KMS-11 (cell line): ENCODE results near the gene POTEF.
"Not testable (repeated sequence)": the region's sequence is repeated elsewhere in the genome, so short reads cannot be mapped to it uniquely, and the experiment has no call there.

Experiments used
- H2AFZ ChIP-seq: fragments of 200-600 bp; sonication (generic); 2 replicates; pipeline ENCODE4 v1.6.1; 2016; ENCODE audit warnings: antibody characterized with exemption, mixed run types, low read depth
- H3K27ac ChIP-seq: fragments of 200-600 bp; sonication (generic); 2 replicates; pipeline ENCODE4 v1.6.1; 2016; ENCODE audit warnings: mild to moderate bottlenecking, mixed run types
- H3K27me3 ChIP-seq: fragments of 200-600 bp; sonication (generic); 2 replicates; pipeline ENCODE4 v1.6.1; 2017; ENCODE audit warnings: mild to moderate bottlenecking, low read depth, mixed run types, moderate library complexity; ENCODE audit not compliant: insufficient read depth
- H3K36me3 ChIP-seq: fragments of 200-600 bp; sonication (generic); 2 replicates; pipeline ENCODE4 v1.6.1; 2017; ENCODE audit warnings: mild to moderate bottlenecking, mixed run types; ENCODE audit not compliant: insufficient read depth
- H3K4me1 ChIP-seq: fragments of 200-600 bp; sonication (generic); 2 replicates; pipeline ENCODE4 v1.6.1; 2016; ENCODE audit warnings: mild to moderate bottlenecking, low read depth, mixed run types; ENCODE audit not compliant: poor library complexity, severe bottlenecking
- H3K4me2 ChIP-seq: fragments of 200-600 bp; sonication (generic); 2 replicates; pipeline ENCODE4 v1.7.0; 2016; ENCODE audit warnings: mild to moderate bottlenecking, mixed run types
- H3K4me3 ChIP-seq: fragments of 200-600 bp; sonication (generic); IDR thresholded peaks from 2 replicates; pipeline ENCODE4 v1.6.1; 2017; ENCODE audit warnings: low read depth, low read length, mixed read lengths; ENCODE audit not compliant: insufficient read depth
- H3K79me2 ChIP-seq: fragments of 200-600 bp; sonication (generic); 2 replicates; pipeline ENCODE4 v1.6.1; 2016; ENCODE audit warnings: low read depth, mixed run types; ENCODE audit not compliant: insufficient read depth
- H3K9ac ChIP-seq: fragments of 200-600 bp; sonication (generic); 2 replicates; pipeline ENCODE4 v1.6.1; 2016; ENCODE audit warnings: mild to moderate bottlenecking, mixed run types
- H4K20me1 ChIP-seq: fragments of 200-600 bp; sonication (generic); 2 replicates; pipeline ENCODE4 v1.6.1; 2016; ENCODE audit warnings: mild to moderate bottlenecking, mixed run types; ENCODE audit not compliant: insufficient read depth
- CTCF ChIP-seq: fragments of 200-600 bp; sonication (generic); conservative IDR thresholded peaks from 2 replicates; pipeline ENCODE4 v1.6.1; 2017; ENCODE audit warnings: low read depth, mild to moderate bottlenecking, antibody characterized with exemption, low read length, moderate library complexity, mixed read lengths

POTEF gene

DNA sequence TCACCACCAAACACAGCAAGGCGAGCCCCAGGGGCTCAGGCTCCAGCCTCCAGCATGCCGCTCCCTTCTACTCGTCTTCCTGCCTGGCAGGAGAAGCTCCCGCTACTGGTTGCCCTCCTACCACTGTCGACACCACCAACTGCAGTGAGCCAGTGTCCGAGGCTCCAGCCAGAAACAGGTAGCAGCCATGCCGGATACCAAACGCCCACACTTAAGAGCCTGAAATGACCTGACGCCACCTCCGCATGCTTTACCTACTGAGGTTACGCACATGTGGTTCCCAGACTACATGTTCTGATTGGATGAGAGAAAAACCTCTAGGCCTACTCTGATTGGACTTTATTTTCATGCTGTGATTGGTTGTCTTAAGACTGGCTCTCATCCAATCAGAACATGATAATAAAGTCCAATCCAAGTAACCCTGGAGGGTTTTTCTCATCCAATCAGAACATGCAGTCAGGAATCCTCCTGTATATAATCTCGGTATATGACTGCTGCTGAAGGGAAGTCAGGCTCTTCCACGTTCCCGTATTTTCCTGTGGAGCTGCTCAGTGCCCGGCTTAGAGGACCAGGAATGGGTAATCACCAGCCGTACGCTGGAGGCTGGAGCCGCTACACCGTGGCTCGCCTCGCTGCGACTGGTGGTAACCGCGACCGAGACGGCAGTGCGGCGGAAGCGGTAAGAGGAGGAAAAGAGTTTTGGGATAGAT lies at the start of gene POTEF:
Gene POTEF (minus strand): TSS at position 103 of the 710 bp plus-strand sequence. CDS start 8,707 bp downstream, outside the sequence.
- H2AFZ ChIP-seq, H3K36me3 ChIP-seq, H4K20me1 ChIP-seq, H3K4me2 ChIP-seq, H3K9ac ChIP-seq, H3K4me1 ChIP-seq, H3K27ac ChIP-seq, H3K27me3 ChIP-seq, H3K79me2 ChIP-seq, H3K4me3 ChIP-seq: not testable (repeated sequence)

- not testable (repeated sequence) for H3K27ac ChIP-seq, H4K20me1 ChIP-seq, H3K4me2 ChIP-seq, H2AFZ ChIP-seq, H3K4me3 ChIP-seq, H3K36me3 ChIP-seq, H3K4me1 ChIP-seq, H3K27me3 ChIP-seq, H3K9ac ChIP-seq
- H3K79me2 ChIP-seq = peaks cover 39% of the 10 kb centered on the region
Observed at GRCh38 chr2:130174866-130175265, 45.8 kb upstream of the POTEF start.

- H4K20me1 ChIP-seq = no peaks in the 10 kb centered on the region
- TF ChIP-seq CTCF = no peak
- no peaks in the 10 kb centered on the region for H3K36me3 ChIP-seq
Observed at GRCh38 chr2:130169896-130170295, 40.9 kb upstream of the POTEF start.

GRCh38 chr2:130169163-130169562 lies 40.1 kb upstream of the POTEF start:
- not testable (repeated sequence) for H3K79me2 ChIP-seq, H3K27ac ChIP-seq, H2AFZ ChIP-seq, H3K9ac ChIP-seq, H3K27me3 ChIP-seq, H4K20me1 ChIP-seq, H3K4me3 ChIP-seq, H3K4me2 ChIP-seq, H3K36me3 ChIP-seq, H3K4me1 ChIP-seq

More at GRCh38 chr2:130169896-130170295, 40.9 kb upstream of the POTEF start:
- H3K9ac ChIP-seq = no peak overlapping the region
- H2AFZ ChIP-seq = no peak overlapping the region
- no peak overlapping the region for H3K4me3 ChIP-seq
- no peaks in the 10 kb centered on the region for H3K27me3 ChIP-seq
- H3K79me2 ChIP-seq = no peaks in the 10 kb centered on the region
- H3K27ac ChIP-seq = no peak overlapping the region
- H3K4me2 ChIP-seq = no peak overlapping the region
- no peaks in the 10 kb centered on the region for H3K4me1 ChIP-seq

- not testable (repeated sequence) for H4K20me1 ChIP-seq, H3K4me3 ChIP-seq, H3K27ac ChIP-seq, H3K9ac ChIP-seq, H2AFZ ChIP-seq, H3K79me2 ChIP-seq, H3K4me2 ChIP-seq, H3K36me3 ChIP-seq, H3K27me3 ChIP-seq, H3K4me1 ChIP-seq
Observed at GRCh38 chr2:130166611-130167010, 37.6 kb upstream of the POTEF start.

GRCh38 chr2:130165293-130166016 lies 36.4 kb upstream of the POTEF start:
- H3K27ac ChIP-seq = no peak overlapping the region
- no peak overlapping the region for H2AFZ ChIP-seq
- TF ChIP-seq CTCF = no peak
- H3K4me1 ChIP-seq = no peaks in the 10 kb centered on the region
- no peak overlapping the region for H3K4me3 ChIP-seq
- no peaks in the 10 kb centered on the region for H3K36me3 ChIP-seq
- H4K20me1 ChIP-seq = no peaks in the 10 kb centered on the region
- no peaks in the 10 kb centered on the region for H3K27me3 ChIP-seq
- H3K4me2 ChIP-seq = no peak overlapping the region
- no peak overlapping the region for H3K9ac ChIP-seq
- H3K79me2 ChIP-seq = no peaks in the 10 kb centered on the region
